ENCODE measurements around the gene CACNA2D4.

- no peak for TF ChIP-seq CTCF (IDR thresholded peaks at IDR 0.05; ENCODE audit: low read length)
- TF ChIP-seq EZH2phosphoT487 (IDR thresholded peaks at IDR 0.05; ENCODE audit: low read length), result no peak
These were observed 7.2 kb upstream of the CACNA2D4 start for GRCh38 chr12:1925684-1926006.
